A549 treated with DMSO at 1 μM for 4 hours (cell line): ENCODE results near the gene PALM3. TPM values are rescaled to one million over a fixed set of nuclear protein-coding genes. Genes with fewer than 3 reads are reported as not detected.

Experiments
- total RNA-seq: library from RNA; stranded (reverse); fragments of 200-300 nt; extraction: Qiagen RNA extraction; gene quantifications from 5 replicates; pipeline ENCODE4 v1.2.3, GENCODE V29; 2022; ENCODE audit warnings: low read depth

PALM3 gene
- 1.8 to 2.5 TPM (median 2.0 TPM) in 5 replicates for total RNA-seq

GRCh38 chr19:14061751-14062557, at the start of gene PALM3:
PALM3 (minus strand) TSS chr19:14062076; CDS start chr19:14061980, 96 bp downstream.

GRCh38 chr19:14090509-14091080, 28.7 kb upstream of the PALM3 start, which contains the start of gene SAMD1:
SAMD1 (minus strand) TSS chr19:14090751.

GRCh38 chr19:14085309-14085995, 23.6 kb upstream of the PALM3 start, which contains the start of gene C19orf67:
C19orf67 (minus strand) TSS chr19:14085783; CDS start chr19:14085627, 156 bp downstream.

GRCh38 chr19:14072535-14073260, 10.8 kb upstream of the PALM3 start, which contains the start of gene MISP3:
MISP3 (plus strand) TSS chr19:14072786; CDS start chr19:14073310, 524 bp downstream.

GRCh38 chr19:14031719-14032480, 30.0 kb downstream of the PALM3 start, which contains the start of gene IL27RA:
IL27RA (plus strand) TSS chr19:14031762; CDS start chr19:14031873, 111 bp downstream.

GRCh38 chr19:14027856-14028450, 33.9 kb downstream of the PALM3 start, which contains the start of gene RLN3:
RLN3 (plus strand) TSS chr19:14028148; CDS start chr19:14028205, 57 bp downstream.

GRCh38 chr19:14006085-14006765, 55.7 kb downstream of the PALM3 start, which contains the start of gene RFX1:
RFX1 (minus strand) TSS chr19:14006320; CDS start chr19:13993843, 12,477 bp downstream.

Other genes with a start within 250 kb of the PALM3 start
- 2.8 to 4.3 TPM (median 3.3 TPM) in 5 replicates for gene NANOS3, start 184.9 kb downstream of the PALM3 start, total RNA-seq
- 0.27 to 0.42 TPM (median 0.32 TPM) in 4 of 5 replicates, not detected in the other for gene BRME1, start 156.0 kb downstream of the PALM3 start, total RNA-seq
- 7.5 to 12.5 TPM (median 10.5 TPM) in 5 replicates for gene CC2D1A, start 155.9 kb downstream of the PALM3 start, total RNA-seq
- gene PODNL1, start 123.7 kb downstream of the PALM3 start, total RNA-seq: 1.0 to 1.5 TPM (median 1.4 TPM) in 5 replicates
- gene DCAF15, start 109.6 kb downstream of the PALM3 start, total RNA-seq: 18.0 to 22.4 TPM (median 18.5 TPM) in 5 replicates
- 4.2 to 7.2 TPM (median 5.7 TPM) in 5 replicates for gene RFX1, start 55.8 kb downstream of the PALM3 start, total RNA-seq
- not detected in 5 replicates for gene RLN3, start 33.9 kb downstream of the PALM3 start, total RNA-seq
- gene IL27RA, start 30.3 kb downstream of the PALM3 start, total RNA-seq: 9.0 to 12.6 TPM (median 11.6 TPM) in 5 replicates
- gene MISP3, start 10.7 kb upstream of the PALM3 start, total RNA-seq: 3.4 to 3.6 TPM (median 3.6 TPM) in 5 replicates
- gene C19orf67, start 23.7 kb upstream of the PALM3 start, total RNA-seq: not detected in 5 replicates
- 32.8 to 49.0 TPM (median 43.8 TPM) in 5 replicates for gene SAMD1, start 28.7 kb upstream of the PALM3 start, total RNA-seq
- 33.2 to 37.4 TPM (median 37.2 TPM) in 5 replicates for gene PRKACA, start 55.7 kb upstream of the PALM3 start, total RNA-seq
- 30.6 to 36.4 TPM (median 33.9 TPM) in 5 replicates for gene ASF1B, start 74.5 kb upstream of the PALM3 start, total RNA-seq
- gene ADGRL1, start 144.1 kb upstream of the PALM3 start, total RNA-seq: 2.2 to 3.6 TPM (median 3.3 TPM) in 5 replicates